ENCODE measurements around the gene SMYD3.

DNA sequence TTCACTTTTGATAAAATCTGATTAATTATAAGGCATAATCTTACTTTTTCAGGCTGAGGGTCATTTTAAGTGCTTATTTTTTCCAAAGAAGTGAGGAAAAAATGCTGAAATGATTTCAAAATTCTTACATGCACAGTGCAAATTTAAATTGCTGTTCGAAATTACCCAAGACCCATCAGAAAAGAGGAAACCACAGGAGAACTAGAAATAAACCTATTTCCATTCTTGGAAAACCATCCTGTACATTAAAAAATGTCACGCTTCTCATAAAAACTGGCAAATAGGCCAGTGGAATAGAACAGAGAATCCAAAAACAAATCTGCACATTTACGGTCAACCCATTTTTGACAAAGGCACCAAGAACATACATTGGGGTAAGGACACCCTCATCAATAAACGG, 414.9 kb downstream of the SMYD3 start:
- TF ChIP-seq CHD2 (IDR thresholded peaks at IDR 0.05; ENCODE audit: low read depth, low read length) (no peak), HNRNPL (IDR thresholded peaks at IDR 0.05; ENCODE audit: low read depth, low read length) (no peak), HMGXB4 (CRISPR knock-in tag; IDR thresholded peaks at IDR 0.05; ENCODE audit: borderline replicate concordance in 1 of 2, low read depth in 1 of 2) (no peak), ZNF550 (CRISPR knock-in tag; IDR thresholded peaks at IDR 0.05; ENCODE audit: borderline replicate concordance) (no peak), SALL2 (CRISPR knock-in tag; IDR thresholded peaks at IDR 0.05) (no peak), POLR2A (IDR thresholded peaks at IDR 0.05; ENCODE audit: insufficient read depth in 1 of 2, low read depth in 2 of 2, low read length in 2 of 2) (no peak), RFX5 (IDR thresholded peaks at IDR 0.05; ENCODE audit: low read depth, low read length) (no peak), ZNF710 (CRISPR knock-in tag; IDR thresholded peaks at IDR 0.05; ENCODE audit: borderline replicate concordance) (no peak), ZSCAN29 (CRISPR knock-in tag; conservative IDR thresholded peaks at IDR 0.05) (no peak), HOXA3 (CRISPR knock-in tag; IDR thresholded peaks at IDR 0.05) (no peak), CTCF (CRISPR knock-in tag; IDR thresholded peaks at IDR 0.05) (no peak)
- TF ChIP-seq, protein P1, sequence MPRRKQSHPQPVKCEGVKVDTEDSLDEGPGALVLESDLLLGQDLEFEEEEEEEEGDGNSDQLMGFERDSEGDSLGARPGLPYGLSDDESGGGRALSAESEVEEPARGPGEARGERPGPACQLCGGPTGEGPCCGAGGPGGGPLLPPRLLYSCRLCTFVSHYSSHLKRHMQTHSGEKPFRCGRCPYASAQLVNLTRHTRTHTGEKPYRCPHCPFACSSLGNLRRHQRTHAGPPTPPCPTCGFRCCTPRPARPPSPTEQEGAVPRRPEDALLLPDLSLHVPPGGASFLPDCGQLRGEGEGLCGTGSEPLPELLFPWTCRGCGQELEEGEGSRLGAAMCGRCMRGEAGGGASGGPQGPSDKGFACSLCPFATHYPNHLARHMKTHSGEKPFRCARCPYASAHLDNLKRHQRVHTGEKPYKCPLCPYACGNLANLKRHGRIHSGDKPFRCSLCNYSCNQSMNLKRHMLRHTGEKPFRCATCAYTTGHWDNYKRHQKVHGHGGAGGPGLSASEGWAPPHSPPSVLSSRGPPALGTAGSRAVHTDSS (CRISPR knock-in tag; conservative IDR thresholded peaks at IDR 0.05), result no peak
- TF ChIP-seq, protein P2, sequence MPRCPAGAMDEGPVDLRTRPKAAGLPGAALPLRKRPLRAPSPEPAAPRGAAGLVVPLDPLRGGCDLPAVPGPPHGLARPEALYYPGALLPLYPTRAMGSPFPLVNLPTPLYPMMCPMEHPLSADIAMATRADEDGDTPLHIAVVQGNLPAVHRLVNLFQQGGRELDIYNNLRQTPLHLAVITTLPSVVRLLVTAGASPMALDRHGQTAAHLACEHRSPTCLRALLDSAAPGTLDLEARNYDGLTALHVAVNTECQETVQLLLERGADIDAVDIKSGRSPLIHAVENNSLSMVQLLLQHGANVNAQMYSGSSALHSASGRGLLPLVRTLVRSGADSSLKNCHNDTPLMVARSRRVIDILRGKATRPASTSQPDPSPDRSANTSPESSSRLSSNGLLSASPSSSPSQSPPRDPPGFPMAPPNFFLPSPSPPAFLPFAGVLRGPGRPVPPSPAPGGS (CRISPR knock-in tag; IDR thresholded peaks at IDR 0.05), result no peak
